Activated CD8-positive, alpha-beta memory T cell treated with anti-CD3 and anti-CD28 coated beads for 1 hour (primary cell): ENCODE results near the gene RHBDL2.
"Not testable (repeated sequence)": the region's sequence is repeated elsewhere in the genome, so short reads cannot be mapped to it uniquely, and the experiment has no call there.

ENCODE experiments used
- DNase-seq, 2 donors: peaks; one replicate each; pipeline ENCODE4 v3.0.0-alpha.2; 2020; ENCODE audit warnings: low read depth in 1 of 2; ENCODE audit errors: extremely low read depth in 1 of 2

Gene RHBDL2

GRCh38 chr1:38938722-38939260 lies 2.8 kb downstream of the RHBDL2 start:
- DNase-seq, result no peak

DNA sequence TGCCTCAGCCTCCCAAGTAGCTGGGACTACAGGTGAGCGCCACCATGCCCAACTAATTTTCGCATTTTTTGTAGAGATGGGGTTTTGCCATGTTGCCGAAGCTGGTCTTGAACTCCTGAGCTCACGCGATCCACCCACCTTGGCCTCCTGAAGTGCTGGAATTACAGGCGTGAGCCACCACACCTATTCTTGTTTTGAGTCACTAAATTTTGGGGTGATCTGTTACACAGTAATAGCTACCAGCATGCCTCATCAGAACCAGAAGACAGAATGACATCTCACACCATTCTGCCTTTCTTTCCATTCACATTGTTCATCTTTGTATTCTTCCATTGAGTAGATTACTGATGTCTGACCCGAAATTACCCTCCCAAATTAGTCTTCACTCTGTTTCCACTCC lies 9.1 kb downstream of the RHBDL2 start:
- DNase-seq, result no peak

- no peak for DNase-seq
Observed at GRCh38 chr1:38929476-38929875, 12.2 kb downstream of the RHBDL2 start.

DNA sequence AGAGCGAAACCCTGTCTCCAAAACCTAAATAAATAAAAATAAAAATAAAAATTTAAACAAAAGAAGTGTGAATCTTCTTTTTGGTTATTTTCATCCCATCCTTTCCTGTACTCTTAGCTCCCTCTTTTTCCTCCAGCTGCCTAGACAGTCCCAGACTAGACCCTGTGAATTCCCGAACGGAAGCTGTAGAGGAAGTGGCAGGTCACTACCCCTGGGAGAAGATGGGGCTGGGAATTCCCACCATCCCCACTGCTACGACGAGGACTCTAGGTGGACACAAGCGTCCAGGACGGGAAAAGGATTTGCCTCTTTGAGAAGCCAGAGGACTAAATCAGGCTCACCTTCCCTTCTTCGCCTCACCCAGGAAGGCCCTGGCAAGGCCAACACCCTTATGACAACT lies 12.6 kb downstream of the RHBDL2 start:
- no peak for DNase-seq

DNA sequence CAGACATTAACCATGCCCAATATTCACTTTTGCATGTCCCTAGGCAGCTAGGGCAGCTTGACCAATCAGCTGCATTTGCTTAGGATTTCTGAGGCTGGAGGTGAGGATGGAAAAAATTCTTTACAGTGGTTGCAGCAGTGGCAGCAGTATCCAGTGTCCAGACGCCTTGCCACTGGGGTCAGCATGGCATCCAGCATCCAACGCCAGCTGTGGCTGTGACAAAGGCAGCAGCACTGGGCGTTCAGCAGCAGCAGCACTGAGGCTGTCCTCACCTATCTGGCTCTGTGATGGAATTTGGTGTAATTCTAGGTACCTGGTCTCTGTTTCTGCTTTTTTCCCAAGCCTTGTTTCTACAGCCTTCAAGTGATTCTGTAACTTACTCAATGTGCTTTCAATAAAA lies 15.5 kb downstream of the RHBDL2 start:
- DNase-seq, result no peak

GRCh38 chr1:38925391-38925790 lies 16.2 kb downstream of the RHBDL2 start:
- DNase-seq, result no peak

GRCh38 chr1:38923607-38924006 lies 18.0 kb downstream of the RHBDL2 start:
- no peak for DNase-seq

GRCh38 chr1:38919130-38919529 lies 22.5 kb downstream of the RHBDL2 start:
- DNase-seq, result no peak

- no peak for DNase-seq
Observed at GRCh38 chr1:38918568-38918967, 23.1 kb downstream of the RHBDL2 start.

DNA sequence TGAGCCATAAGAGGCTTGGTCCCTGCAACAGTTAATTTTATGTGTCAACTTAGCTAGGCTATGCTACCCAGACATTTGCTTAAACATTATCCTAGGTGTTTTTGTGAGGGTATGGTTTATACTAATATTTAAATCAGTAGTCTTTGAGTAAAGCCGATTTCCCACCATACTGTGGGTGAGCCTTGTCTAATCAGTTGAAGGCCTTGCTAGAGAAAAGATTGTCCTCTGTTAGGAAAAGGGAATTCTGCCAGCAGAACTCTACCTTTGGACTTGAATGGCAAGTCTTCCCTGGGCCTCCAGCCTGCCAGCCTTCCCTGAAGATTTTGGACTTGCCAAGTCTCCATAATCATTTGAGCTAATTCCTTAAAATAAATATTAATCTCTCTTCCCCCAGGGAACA lies 23.9 kb downstream of the RHBDL2 start:
- DNase-seq, result no peak

DNA sequence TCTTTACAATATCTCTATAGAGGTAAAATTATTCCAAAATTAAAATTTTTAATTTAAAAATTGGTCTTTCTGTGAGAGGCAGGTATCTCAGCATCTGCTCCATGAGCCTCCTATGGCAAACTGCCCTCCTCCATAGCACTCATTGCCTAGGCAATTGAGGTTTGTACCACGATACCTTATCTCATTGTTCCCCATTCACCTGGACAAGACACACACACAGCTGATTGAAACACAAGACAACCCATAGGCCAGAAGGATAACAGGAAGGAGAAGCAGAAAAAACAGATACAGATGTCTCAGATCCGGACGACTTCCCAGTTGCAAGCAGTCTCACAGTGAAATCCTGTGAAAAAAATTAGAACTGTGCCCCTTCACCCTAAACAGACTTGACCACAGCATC lies 24.3 kb downstream of the RHBDL2 start:
- DNase-seq, result no peak

DNA sequence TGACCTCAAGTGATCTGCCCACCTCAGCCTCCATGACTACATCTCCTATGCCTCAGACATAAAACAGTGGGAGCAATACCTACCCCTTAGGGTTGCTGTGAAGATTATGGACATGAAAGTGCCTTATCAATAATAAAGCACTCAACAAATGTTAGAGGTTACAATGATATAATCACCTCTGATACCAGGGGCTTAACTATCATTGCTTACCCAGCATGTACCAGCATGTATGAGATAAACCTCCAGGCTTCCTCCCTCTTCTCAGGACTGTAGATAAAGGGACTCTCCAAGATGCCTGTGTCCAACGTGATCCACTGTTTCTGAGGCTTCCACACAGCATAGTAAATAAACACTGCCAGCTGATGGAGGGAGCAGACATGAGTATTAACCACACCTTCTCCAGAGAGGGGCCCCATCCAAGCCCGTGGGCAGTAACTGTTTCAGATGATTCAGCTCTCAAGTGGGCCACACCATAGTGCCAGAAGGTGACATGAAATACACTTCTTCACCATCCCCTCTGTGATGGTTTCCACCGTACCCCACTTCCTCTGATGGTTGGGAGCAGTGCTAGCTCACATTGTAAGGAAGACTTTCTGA lies 26.2 kb downstream of the RHBDL2 start:
- no peak for DNase-seq

DNA sequence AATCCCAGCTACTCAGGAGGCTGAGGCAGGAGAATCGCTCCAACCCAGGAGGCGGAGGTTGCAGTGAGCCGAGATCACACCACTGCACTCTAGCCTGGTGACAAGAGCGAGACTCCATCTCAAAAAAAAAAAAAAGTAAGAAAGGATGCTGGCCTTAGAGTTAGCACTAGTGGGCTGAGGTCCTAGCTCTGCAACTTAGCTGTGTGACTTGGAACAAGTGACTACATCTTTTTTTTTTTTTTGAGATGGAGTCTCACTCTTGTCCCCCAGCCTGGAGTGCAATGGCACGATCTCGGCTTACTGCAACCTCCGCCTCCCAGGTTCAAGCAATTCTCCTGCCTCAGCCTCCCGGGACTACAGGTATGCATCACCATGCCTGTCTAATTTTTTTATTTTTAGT lies 26.7 kb downstream of the RHBDL2 start:
- DNase-seq, result not testable (repeated sequence)

DNA sequence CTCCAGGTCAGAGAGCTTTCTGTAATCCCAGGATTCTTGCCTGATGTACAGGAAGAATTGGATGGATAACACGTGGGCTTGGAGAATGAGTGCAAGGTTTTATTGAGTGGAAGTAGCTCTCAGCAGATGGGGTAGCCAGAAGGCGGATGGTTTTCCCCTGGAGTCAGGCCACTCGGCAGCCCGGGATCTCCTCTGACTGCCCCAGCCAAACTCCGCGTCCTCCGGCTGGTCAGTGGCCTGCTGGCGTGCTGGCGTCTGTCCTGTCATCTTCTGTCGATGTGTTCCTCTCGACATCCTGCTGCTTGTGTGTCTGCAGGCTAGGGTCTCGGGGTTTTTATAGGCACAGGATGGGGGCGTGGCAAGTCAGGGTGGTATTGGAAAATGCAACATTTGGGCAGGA lies 32.8 kb downstream of the RHBDL2 start:
- DNase-seq, result no peak

GRCh38 chr1:38905985-38906384 lies 35.6 kb downstream of the RHBDL2 start:
- DNase-seq, result no peak

GRCh38 chr1:38899560-38899959 lies 42.1 kb downstream of the RHBDL2 start:
- no peak for DNase-seq

DNA sequence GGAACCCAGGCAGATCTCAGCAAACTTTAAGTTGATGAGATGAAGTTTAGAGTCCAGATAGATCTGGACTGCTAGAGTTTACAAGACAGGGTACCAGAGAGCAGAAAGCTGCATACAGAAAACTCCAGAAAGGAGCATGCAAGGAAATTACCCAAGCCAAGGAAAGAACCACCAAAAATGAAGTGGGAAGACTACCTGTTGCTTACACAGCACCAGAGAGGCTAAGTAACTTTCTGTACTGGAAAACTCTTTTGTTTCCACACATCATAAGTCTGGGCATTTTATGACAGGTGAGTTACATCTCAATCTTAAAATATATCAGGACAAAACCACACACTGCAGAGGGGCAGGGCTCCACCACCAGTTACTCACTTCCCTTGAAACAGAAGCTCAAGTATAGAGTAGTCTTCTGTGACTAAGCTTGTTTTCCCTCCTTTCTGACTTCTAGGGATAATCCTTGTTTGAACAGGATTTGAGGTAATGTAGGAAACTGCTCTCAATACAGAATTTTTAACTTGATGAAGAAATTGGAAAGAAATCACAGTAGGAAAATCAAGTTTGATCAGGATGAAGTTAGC lies 42.9 kb downstream of the RHBDL2 start:
- no peak for DNase-seq

DNA sequence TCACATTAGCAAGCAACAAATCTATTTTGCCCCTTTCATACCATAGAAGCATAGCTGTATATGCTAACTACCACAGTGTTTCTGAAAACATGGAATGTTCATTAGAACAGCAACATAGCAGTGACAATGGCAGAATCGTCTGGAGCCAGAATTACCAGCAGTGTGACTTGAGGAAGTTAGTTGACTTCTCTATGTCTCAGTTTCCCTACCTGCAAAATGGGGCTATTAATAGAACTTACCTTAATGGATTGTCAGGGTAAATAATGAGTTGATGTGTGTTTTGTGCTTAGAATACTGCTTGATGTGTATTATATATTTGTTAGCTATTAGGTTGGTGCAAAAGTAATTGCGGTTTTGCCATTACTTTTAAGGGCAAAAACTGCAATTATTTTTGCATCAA lies 45.5 kb downstream of the RHBDL2 start:
- no peak for DNase-seq

GRCh38 chr1:38892976-38893375 lies 48.7 kb downstream of the RHBDL2 start:
- no peak for DNase-seq

- DNase-seq, result no peak
Observed at GRCh38 chr1:38891753-38892152, 49.9 kb downstream of the RHBDL2 start.

GRCh38 chr1:38889589-38889988 lies 52.0 kb downstream of the RHBDL2 start:
- no peak for DNase-seq

GRCh38 chr1:38888423-38889333 lies 53.0 kb downstream of the RHBDL2 start:
- DNase-seq, result no peak
